Fibroblast of peridontal ligament (primary cell): ENCODE results near the gene STRN.
"Not testable (repeated sequence)": the region's sequence is repeated elsewhere in the genome, so short reads cannot be mapped to it uniquely, and the experiment has no call there.

Experiments used
- DNase-seq: peaks from one replicate; pipeline ENCODE4 v3.0.0-alpha.2; 2010; ENCODE audit errors: extremely low read depth

The STRN gene

DNA sequence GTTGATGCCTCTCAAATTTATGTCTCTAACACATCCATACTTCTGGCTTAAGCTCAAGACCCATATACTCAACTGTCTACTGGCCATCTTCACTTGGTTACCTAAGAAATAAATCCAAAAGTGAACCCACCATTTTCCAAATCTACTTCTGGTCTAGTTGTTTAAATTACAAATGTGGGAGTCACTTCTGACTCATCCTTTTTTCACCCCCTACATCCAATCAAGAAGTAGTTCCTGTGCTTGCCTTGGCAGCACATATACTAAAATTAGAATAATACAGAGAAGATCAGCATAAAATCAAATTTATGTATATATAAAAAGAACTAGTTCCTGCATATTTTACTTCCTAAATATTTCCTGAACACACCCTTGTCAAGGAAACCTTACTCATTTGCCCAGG is 53.6 kb downstream of the STRN start:
- peak; percentile 64 for DNase-seq

DNA sequence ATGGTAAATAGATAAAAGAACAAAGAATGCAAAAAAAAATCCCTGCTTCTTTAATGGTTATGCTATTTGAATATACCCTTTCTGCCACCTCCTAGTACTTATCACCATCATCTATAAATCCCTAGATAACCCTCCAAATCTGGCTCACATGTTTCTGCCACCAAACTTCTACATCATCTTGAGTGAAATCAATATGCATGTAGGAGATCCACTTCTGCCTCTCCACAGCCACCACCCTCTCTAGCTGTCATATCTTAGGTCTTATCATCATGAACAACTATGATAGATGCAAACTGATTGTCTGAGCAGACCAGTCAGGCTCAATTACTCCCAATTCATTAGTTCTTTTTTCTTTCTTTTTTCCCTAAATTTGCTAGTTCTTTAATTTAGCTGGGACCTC is 55.3 kb downstream of the STRN start:
- no peak for DNase-seq

DNA sequence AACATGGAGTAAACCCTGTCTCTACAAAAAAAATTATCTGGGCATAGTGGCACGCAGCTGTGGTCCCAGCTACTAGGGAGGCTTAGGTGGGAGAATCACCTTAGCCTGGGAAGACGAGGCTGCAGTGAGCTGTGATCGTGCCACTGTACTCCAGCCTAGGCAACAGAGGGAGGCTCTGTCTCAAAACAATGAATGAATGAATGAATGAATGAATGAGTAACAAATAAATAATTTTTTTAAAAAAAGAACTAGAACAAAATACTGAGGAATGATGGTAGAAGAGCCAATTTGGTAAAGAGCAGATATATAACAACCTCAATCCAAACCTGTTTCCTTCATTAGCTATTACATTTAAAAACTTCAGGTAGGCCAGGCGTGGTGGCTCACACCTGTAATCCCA is 60.1 kb downstream of the STRN start:
- no peak for DNase-seq

DNA sequence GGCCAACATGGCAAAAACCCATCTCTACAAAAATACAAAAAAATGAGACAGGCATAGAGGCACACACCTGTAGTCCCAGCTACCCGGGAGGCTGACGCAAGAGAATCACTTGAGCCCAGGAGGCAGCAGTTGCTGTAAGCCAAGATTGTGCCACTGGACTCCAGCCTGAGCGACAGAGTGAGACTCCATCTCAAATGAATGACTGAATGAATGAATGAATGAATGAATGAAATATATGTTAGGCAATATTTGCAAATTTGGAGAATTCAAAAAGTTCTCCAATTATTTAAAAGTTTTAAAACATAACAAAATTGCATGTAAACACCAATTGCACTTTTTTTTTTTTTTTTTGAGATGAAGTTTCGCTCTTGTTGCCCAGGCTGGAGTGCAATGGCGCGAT is 61.7 kb downstream of the STRN start:
- no peak for DNase-seq

DNA sequence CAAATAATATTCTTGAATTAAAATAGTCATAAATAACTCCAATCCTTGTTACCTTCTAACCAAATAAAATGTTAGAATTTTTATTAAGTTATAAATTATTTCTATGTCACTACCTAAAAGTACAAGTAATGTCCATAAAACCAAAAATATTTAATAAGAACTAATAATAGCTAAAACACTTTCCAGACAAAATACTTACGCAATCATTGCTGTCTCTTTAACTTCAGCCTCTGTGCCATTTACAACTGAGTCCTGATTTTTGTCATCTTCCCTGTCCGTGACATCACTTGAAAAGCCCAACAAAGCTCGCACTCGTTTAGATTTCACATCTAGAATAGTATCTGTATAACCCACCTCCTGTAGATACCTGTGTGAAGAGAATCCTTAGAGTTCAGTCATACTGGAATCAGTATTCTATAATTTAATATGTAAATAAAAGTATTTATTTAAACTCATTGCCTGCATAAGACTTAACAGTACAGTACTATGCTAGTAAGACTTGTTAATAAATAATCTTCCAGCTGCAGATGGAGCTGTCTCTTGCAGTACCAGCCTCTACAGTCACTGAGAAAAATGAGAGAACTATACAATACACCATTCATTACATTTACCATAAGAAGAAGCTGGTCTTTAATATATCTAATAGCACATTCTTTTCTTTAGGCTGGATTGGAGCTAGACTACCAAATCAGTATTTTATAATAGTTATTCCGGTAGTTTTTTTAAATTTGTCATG is 63.8 kb downstream of the STRN start:
- DNase-seq = no peak

DNA sequence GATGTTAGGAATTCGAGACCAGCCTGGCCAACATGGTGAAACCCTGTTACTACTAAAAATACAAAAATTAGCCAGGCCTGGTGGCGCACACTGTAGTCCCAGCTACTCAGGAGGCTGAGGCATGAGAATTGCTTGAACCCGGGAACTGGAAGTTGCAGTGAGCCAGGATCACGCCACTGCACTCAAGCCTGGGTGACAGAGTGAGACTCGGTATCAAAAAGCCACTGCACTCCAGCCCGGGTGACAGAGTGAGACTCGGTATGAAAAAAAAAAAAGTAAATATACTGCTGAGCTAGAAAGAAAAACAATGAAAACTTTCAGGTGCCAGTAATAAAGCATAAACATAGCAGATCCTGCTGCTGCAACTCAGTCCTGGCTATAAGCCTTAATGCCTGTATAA is 73.5 kb downstream of the STRN start:
- DNase-seq = no peak

DNA sequence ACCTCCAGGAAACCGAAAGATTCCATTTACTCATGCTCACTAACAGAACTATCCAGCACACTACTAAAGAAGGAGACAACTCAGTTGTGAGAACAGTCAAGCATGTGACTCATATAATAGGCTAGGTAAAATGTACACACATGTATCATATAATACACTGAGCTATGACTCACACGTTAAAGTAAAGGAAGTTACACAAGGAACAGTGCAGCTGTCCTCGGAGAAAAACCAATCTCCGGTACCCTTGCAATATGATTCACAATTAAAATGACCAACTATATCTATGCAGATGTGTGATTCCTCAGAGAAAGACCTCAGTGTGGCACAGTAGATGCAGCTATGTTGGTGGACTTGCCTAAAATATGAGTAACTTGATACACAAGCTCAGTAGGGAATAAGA is 76.5 kb downstream of the STRN start:
- peak; percentile 95 for DNase-seq

DNA sequence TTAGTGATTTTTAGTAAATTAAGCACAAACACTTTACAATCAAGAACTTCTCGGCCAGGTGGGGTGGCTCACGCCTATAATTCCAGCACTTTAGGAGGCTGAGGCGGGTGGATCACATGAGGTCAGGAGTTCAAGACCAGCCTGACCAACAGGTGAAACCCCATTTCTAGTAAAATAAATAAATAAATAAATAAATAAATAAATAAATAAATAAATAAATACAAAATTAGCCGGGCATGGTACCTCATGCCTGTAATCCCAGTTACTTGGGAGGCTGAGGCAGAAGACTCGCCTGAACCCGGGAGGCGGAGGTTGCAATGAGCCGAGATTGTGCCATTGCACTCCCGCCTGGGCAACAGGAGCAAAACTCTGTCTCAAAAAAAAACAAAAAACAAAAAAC is 79.2 kb downstream of the STRN start:
- not testable (repeated sequence) for DNase-seq

DNA sequence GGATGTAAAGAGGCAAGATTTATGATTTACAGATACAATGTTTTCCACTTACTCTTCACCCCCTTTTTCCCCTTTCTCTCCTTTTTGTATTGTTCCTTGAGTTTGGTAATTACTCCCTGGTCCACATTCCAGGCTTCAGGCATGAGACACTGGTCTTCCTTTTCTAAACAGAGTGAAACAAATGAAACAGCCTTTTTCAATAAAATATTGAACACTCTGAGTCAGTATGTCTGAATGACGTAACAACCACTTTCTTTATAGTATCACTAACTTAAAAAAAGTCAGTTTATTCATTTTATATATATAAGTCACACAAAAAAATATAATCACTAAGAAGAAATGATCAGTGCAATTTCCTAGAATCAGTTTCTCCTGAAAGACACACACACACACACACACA is 79.7 kb downstream of the STRN start:
- peak; percentile 75 for DNase-seq

DNA sequence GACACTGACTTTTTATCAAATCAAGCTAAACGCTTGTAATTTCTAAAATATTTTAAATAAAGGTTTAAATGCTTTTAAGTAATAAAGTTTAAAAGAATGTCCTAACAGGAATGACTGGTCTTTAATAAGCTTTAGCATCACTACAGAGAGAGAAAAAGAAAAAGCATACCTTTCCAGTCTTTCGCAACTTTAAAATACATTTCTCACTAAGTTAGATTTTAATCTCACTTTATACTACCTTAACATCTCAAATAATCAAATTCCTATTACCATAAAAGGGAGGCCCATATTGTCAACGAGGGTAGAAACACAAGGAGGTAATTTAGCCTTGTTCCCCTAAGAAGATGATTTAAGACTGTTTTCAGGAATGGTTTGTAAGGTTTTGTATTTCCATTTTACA is 80.7 kb downstream of the STRN start:
- DNase-seq = no peak

DNA sequence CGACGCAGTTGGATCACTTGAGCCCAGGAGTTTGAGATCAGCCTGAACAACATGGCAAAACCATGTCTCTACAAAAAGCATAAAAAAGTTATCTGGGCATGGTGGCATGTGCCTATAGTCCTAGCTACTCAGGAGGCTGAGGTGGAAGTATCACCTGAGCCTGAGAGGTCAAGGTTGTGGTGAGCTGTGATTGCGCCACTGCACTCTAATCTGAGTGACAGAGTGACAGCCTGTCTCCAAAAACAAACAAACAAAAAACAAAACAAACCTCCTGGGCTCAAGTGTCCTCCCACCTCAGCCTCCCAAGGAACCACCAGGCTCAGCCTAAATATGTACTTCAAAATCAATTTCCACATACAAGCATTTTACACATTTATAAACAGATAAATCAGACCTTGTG is 83.8 kb downstream of the STRN start:
- no peak for DNase-seq

DNA sequence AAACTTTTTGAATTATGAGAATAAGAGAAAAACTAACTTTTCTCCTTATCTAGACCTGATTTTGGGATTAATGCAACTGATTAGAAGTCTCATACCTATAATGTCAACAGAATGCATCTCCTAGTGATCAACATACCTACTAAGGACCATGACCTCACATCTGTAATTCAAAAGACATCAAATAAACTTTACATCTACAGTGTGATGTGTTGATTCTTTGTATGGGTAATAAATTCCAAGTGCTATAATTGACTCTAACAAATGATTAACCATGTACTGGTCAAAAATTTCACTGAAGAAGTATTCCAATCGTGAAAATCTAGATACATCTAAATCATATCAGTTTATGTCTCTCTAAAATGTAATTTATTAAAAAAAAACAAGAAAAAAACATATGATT is 84.5 kb downstream of the STRN start:
- no peak for DNase-seq

DNA sequence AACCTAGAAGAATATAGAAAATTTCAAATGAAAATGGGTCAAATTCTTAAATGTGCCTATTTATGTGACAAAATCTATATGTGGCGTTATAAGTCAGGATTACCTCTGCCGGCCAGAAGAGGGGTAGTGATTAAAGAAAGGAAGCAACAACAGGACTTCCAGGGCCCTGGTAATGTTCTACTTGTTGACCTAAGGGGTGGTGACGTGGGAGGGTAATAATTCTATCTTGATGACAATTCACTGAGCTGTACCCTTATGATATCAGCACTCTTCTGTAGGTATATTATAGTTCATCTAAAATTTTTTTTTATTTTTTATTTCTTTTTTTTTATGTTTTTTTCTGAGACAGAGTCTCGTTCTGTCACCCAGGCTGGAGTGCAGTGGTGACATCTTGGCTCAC is 87.9 kb downstream of the STRN start:
- no peak for DNase-seq

DNA sequence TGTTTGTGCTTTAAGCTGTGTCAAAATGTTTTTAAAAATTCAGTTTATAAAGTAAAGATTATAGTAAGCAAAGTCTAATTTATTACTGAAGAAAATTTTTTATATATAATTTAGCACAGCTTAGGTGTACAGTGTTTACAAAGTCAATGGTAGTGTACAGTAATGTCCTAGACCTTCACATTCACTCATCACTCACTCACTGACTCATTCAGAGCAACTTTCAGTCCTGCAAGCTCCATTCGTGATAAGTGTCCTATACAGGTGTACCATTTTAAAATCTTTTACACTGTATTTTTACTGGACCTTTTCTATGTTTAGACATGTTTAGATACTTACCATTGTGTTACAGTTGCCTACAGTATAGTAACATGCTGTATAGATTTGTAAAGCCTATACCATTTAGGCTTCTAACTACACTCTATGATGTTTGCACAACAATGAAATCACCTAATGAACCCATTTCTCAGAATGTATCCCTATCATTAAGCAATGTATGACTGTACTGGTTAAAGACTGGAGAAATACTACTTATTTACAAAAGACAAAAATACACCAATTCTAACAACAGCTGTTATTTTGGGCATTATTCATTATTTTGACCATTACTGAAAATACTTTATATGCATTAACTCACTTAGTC is 95.1 kb downstream of the STRN start:
- no peak for DNase-seq

DNA sequence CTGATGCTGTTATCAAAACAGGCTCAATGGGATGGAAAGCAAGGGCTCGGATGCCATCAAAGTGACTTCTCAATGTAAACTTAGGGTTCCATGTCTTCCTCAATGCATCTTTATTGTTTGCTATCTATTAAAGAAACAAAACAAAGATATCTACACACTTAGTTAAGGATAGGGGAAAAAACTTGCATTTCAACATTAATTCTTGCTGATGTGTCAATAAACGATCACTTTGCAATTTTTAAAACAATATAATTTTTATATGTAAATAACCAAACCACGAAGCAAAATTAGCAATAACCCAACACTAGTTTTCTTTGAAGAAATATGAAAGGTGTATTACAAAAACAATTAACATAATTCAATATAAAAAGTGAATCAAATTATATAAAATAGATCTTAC is 96.7 kb downstream of the STRN start:
- no peak for DNase-seq

DNA sequence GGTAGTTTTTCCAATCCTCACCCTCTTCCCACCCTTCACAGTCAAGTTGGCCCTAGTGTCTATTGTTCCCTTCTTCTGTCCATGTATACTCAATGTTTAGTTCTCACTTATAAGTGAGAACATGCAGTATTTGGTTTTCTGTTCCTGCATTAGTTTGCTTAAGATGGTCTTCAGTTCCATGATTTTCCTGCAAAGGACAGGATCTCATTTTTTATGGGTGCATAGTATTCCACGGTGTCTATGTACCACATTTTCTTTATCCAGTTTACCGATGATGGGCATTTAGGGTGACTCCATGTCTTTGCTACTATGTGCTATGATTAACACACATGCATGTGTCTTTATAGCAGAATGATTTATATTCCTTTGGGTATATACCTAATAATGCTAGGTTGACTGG is 104.4 kb downstream of the STRN start:
- no peak for DNase-seq

DNA sequence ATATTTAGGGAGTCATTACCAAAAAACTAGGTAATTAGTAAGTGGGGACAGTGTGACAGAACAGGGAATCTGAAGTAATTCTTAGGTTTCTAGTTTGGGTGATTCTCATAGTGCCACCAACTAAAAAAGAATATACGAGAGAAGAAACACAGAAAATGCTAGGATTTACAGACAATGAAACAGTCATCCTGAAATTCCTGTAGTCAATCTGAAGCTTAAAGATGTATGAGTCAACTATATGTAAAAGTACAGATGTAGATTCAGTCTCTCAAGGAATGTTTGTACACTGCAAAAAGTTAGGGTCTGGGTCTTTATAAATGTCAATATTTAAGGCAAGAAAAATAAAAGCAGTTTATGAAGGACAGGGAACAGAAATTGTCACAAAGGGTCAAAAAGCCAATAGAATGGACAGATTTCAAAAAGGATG is 107.0 kb downstream of the STRN start:
- DNase-seq = no peak

DNA sequence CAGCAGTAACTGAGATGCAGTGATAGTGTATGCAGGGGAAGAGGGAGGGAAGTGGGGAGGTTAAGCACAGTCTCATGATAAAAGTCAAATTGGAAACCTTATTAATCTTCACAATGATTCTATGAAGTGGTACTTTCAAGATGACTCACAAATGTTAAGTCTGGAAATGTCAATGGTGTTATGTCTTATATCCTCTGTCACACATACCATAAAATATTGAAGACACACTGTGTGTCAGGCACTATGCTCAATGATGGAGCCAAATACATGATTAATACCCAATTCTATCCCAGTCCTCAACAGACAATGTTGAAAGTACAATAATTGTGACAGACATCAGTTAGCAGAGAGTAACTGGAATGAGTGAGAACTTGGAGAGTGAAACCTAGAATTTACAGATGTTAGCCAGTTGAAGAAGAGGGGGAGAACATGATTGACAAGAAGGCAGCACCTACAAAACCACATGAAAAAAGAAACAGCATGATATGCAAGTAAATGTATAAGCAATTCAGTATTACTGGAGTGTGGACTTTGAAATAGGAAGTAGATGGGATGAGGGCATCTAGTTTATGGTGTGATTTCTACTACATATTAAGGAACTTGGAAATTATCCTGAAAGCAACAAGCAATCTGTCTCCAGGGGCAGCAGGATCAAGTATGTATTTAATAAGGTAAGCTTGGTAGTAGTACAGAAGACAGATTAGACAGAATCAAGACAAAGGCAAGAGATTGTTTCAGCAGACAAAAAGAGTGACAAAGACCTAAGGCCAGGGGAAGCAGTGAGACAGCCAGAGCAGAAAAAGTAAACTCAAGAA is 107.6 kb downstream of the STRN start:
- no peak for DNase-seq

DNA sequence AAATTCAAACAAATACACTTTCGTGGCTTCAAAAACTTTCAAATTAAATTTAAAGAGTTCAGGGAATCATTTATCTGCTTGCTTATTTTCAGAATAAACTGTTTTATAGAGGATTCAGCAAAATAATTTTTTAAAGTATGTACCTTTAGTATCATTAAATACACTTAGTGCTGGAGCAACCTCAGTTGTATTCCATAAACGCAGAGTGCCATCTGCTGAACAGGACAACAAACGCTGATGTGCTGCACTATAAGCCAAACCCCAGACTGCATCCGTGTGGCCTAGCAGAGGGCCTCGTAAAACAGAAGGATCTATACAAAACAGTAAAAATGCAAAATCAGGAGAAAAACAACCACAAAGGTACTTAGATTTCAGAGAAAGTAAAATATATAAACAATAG is 108.6 kb downstream of the STRN start:
- DNase-seq = no peak

DNA sequence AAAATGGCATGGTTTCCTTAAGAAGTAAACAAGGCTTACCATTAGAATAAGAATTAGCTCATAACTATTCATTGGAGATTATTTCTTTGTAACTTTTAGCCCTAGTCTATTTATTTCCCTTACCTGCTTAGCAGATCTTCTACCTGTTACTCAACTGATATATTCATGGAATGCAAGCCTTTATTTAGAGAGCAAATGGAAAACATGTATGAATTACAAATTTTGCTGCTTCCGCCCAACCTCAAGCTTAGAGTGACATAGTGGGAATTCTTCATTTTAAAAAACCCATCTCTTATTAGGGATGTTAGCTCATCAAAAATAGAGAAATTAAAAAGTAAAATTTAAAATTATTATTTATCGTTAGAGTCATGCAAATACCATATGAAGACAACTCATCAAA is 110.9 kb downstream of the STRN start:
- no peak for DNase-seq

DNA sequence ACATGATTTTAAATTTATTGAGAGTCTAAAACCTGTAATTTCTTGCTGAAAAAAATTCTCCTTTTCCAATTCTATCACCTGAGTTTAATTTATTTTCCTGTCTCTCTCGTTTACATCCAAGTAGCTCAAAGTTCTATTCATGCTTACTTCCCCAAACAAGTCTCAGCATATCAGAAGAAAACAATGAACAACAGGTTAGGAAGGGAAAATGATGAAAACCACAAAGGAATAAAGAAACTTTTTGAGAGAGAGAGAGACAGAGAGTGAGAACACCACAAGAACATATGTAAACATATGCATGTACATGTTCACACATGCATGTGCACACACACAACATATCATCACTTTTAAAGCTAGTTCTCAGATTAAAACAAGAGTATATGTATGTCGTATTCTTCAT is 112.1 kb downstream of the STRN start:
- DNase-seq = no peak

DNA sequence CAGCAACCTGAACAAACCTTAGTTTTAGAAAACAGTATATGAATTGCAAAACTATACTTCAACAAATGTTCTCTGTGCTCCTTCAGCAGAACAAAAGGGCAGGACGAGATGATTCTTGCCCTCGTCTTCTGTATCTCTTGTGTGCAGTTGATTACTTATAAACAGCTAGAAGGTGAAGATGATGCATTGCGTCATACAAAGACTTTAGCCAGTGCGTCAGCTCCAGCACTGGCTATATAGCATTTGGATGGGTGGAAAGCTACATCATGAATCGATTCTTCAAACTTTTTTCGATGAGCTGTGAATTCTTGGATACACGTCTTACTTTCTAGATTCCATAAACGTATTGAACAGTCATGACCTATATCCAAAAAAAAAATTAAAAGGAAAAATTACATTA is 117.1 kb downstream of the STRN start:
- no peak for DNase-seq

DNA sequence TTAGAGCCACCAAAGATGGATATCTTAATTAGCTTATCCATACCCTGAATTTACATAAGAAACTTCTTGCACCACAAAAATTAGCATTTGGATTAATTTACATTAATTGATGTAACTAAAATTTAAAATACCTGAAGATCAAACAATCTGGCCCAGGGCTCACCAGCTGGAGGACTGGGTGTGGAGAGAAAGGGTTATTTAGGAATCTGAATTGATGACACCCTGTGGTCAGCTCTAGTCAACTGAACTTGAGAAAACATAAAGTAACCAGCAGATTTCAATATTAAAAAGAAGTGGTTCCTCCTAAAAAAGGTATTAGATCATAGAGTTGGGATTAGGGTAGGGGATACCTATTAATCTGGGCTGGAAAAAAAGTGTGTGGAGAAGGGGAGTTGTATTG is 122.5 kb downstream of the STRN start:
- DNase-seq = no peak
